ENCODE measurements around the gene ABTB2.

DNA sequence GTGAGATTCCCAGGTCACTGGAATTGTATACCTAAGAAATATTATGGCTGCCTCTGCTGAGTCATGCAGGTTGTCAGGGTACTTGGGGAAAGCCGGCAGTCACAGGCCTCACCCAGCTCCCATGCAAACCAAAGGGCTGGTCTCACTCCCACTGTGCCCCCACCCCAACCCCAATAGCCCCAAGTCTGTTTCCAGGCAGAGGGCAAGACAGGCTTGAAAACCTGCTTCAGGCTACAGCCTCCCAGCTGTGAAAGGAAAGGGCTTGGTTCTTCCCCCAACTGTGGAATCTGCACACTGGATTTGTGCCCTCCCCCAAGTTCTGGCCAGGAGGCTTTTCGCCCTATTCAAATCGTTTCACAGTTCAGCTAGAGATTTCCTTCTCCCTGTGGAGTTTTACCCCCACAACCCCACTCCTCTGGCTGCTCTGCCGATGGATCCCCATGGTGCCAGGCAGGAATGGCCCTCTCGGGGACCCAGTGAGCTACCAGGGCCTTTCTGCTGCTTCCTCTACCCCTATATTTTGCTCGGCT lies 37.0 kb upstream of the ABTB2 start:
- TF ChIP-seq, protein P1, sequence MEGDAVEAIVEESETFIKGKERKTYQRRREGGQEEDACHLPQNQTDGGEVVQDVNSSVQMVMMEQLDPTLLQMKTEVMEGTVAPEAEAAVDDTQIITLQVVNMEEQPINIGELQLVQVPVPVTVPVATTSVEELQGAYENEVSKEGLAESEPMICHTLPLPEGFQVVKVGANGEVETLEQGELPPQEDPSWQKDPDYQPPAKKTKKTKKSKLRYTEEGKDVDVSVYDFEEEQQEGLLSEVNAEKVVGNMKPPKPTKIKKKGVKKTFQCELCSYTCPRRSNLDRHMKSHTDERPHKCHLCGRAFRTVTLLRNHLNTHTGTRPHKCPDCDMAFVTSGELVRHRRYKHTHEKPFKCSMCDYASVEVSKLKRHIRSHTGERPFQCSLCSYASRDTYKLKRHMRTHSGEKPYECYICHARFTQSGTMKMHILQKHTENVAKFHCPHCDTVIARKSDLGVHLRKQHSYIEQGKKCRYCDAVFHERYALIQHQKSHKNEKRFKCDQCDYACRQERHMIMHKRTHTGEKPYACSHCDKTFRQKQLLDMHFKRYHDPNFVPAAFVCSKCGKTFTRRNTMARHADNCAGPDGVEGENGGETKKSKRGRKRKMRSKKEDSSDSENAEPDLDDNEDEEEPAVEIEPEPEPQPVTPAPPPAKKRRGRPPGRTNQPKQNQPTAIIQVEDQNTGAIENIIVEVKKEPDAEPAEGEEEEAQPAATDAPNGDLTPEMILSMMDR (IDR thresholded peaks at IDR 0.05; ENCODE audit: poor library complexity, severe bottlenecking): no peak
- no peak for TF ChIP-seq POLR2AphosphoS5 (IDR thresholded peaks at IDR 0.05)
- no peak for TF ChIP-seq TAF1 (IDR thresholded peaks at IDR 0.05; ENCODE audit: low read depth)
- no peak for TF ChIP-seq EP300 (conservative IDR thresholded peaks at IDR 0.05; ENCODE audit: poor library complexity, severe bottlenecking)

Data from neural cell (in vitro differentiated cells).